GM18526 (cell line): ENCODE results near the gene MORN1.

Source experiments
- POLR2A ChIP-seq: IDR thresholded peaks from 3 replicates; pipeline ENCODE4 v1.6.1; 2011; ENCODE audit not compliant: insufficient read length; ENCODE audit errors: extremely low read depth

The MORN1 gene

GRCh38 chr1:2275796-2276536 is 115.4 kb downstream of the MORN1 start:
- no peak for TF ChIP-seq POLR2A

GRCh38 chr1:2274929-2275475 is 116.4 kb downstream of the MORN1 start:
- no peak for TF ChIP-seq POLR2A

- no peak for TF ChIP-seq POLR2A
These were observed 117.0 kb downstream of the MORN1 start for GRCh38 chr1:2274231-2274928.

GRCh38 chr1:2273401-2274090 is 117.8 kb downstream of the MORN1 start:
- TF ChIP-seq POLR2A, result no peak

- no peak for TF ChIP-seq POLR2A
These were observed 118.5 kb downstream of the MORN1 start for GRCh38 chr1:2272686-2273400.

GRCh38 chr1:2271841-2272655 is 119.3 kb downstream of the MORN1 start:
- TF ChIP-seq POLR2A, result no peak
